CD4-positive, alpha-beta T cell treated with Interleukin-17A for 1 hour (primary cell): Measurements from ENCODE around the gene SVIL.
A peak's percentile ranks its signal among the peaks of the same experiment; 100 is the strongest.

Experiments used
- DNase-seq: peaks from one replicate; pipeline ENCODE4 v3.0.0-alpha.2; 2020

SVIL gene, protein sequence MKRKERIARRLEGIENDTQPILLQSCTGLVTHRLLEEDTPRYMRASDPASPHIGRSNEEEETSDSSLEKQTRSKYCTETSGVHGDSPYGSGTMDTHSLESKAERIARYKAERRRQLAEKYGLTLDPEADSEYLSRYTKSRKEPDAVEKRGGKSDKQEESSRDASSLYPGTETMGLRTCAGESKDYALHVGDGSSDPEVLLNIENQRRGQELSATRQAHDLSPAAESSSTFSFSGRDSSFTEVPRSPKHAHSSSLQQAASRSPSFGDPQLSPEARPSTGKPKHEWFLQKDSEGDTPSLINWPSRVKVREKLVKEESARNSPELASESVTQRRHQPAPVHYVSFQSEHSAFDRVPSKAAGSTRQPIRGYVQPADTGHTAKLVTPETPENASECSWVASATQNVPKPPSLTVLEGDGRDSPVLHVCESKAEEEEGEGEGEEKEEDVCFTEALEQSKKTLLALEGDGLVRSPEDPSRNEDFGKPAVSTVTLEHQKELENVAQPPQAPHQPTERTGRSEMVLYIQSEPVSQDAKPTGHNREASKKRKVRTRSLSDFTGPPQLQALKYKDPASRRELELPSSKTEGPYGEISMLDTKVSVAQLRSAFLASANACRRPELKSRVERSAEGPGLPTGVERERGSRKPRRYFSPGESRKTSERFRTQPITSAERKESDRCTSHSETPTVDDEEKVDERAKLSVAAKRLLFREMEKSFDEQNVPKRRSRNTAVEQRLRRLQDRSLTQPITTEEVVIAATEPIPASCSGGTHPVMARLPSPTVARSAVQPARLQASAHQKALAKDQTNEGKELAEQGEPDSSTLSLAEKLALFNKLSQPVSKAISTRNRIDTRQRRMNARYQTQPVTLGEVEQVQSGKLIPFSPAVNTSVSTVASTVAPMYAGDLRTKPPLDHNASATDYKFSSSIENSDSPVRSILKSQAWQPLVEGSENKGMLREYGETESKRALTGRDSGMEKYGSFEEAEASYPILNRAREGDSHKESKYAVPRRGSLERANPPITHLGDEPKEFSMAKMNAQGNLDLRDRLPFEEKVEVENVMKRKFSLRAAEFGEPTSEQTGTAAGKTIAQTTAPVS (N-terminal part only)

GRCh38 chr10:29634764-29635625 is at the start of gene SVIL:
SVIL (minus strand) TSS chr10:29634971; CDS start chr10:29555058, 79,913 bp downstream.
- DNase-seq, result no peak

DNA sequence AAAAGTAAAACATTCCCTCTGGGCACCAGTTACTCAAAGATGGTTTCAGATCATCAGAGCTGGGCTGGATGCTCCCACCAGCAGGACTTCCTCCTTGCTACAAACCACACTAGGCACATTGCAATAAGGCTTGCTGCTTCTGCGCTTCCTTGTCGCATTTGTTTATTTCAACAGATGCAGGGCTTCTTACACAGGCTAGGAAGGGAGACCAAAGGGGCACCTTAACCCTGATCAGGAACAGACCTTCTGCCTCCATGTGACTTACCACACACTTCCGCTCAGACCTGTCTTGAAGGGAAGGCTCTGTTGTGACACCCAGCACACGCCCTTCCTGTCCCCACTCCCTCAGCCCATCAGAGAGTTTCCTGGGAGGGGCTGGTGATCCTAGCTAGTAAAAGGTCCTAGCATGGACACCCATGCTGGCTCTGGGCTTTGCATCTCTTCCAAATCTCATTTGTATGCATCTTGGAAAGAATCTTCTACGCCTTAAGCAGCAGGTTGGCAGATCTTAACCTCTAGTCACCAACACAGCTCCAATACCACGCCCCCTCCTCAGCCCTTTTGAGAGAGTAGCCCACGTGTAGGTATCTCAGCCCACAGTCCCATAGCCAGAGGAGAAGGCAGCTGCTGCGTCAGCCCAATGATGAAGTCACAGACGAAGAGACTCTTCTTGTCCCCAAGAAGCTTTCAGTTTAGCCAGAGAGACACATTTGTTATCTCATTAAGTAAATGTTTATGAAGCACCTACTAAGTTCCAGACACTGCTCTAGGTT is 47.1 kb upstream of the SVIL start:
- DNase-seq, result peak; percentile 85

DNA sequence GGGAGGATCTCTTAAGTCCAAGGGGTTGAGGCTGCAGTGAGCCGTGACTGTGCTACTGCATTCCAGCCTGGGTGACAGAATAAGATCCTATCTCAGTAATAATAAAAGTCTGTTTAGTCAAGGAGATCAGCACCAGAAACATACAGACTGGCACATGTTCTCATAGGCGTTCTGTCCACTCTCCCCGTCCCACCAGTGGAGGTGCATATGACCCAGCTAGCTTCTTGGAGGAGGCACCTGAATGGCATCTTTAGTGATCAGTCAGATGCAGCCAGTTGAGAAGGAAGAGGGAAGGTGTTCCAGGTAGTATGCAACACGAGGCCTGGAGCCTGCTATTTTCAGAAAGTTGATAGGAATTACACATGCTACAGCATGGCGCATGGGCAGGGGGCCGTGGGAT is 45.3 kb upstream of the SVIL start:
- DNase-seq, result no peak

DNA sequence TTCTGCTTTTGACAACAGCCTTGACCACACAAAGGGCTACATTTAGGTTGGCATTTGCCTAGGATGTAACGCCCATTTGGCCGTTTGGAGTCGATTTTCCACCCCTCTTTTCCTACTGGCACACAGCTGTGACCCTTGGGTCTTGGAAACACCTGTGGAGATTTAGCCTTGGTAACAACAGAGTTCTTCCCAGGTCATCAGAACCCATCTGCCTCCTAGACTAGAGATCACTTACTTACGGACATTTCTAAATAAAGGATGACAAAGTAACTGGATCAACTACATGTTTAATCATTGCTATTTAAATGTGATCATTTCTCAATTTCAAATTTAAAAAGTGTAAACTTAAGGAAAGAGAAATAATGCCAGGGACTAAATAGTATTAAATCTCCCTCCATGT is 42.0 kb upstream of the SVIL start:
- no peak for DNase-seq

- no peak for DNase-seq
Observed at GRCh38 chr10:29675984-29676383, 41.2 kb upstream of the SVIL start.

GRCh38 chr10:29671968-29672367 is 37.2 kb upstream of the SVIL start:
- no peak for DNase-seq

GRCh38 chr10:29671228-29671780 is 36.5 kb upstream of the SVIL start:
- DNase-seq, result no peak

DNA sequence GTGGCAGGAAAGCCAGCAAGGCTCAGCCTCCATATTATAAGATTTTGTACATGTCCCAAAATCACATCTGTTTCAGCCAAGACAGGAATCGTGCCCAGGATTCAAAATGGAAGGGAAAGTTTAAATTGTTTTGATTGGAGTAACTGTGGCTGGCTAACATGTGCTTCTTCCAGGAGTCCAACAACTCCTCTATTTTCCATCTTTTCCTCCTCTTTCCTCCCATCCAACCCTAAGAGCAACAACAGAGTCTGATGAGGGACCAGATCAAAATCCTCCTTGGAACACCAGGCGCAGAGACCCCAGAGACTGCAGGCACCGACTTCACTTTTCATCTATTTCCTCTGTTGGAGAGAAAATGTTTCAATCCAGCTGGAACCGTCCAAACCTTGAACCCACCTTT is 36.0 kb upstream of the SVIL start:
- DNase-seq, result no peak

DNA sequence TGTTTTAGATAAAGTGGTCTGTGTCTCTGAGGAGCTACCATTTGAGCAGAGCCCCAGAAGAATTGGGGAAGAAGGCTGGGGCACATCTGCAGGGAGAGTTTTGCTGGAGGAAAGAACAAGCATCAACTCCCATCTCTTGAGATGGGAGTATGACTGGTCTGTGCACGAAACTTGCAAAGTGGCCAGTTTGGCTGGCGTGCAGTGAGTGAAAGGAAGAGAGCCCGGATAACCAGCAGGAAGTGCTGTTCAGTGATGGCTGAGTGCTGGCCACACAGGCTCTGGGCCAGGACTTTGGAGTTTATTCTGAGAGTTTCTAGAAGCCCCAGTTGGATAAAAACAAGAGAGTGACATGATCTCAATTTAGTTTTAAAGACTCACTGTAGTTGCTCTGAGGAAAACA is 34.4 kb upstream of the SVIL start:
- no peak for DNase-seq

DNA sequence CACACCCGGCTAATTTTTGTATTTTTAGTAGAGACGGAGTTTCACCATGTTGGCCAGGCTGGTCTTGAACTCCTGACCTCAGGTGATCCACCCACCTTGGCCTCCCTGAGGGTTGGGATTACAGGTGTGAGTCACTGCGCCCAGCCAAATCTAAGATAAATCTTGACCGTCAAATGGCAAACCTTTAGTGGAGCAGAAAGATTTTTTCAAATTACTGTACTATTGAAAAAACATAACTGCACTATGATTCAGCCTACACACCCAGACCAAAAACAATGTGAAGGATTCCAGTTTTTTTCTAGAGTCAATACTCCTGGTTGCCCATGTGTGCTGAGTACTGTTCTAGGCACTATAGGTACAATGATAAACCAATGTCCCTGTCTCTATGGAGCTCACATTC is 33.9 kb upstream of the SVIL start:
- no peak for DNase-seq

DNA sequence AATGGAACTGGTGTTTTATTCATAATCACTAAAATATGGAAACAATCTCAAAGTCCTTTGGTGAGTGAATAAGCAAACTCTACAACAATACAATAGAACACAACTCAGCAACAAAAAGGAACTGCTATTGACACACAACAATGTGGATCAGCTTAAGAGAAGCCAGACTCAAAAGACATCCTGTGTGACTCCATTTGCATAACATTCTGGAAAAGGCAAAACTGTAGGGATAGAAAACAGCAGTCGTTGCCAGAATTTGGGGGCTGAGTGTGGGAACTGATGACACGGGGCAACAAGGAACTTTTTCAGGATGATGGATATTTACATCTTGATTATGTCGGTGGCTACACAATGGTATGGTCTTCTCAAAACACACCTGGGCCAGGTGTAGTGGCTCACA is 32.4 kb upstream of the SVIL start:
- DNase-seq, result no peak

DNA sequence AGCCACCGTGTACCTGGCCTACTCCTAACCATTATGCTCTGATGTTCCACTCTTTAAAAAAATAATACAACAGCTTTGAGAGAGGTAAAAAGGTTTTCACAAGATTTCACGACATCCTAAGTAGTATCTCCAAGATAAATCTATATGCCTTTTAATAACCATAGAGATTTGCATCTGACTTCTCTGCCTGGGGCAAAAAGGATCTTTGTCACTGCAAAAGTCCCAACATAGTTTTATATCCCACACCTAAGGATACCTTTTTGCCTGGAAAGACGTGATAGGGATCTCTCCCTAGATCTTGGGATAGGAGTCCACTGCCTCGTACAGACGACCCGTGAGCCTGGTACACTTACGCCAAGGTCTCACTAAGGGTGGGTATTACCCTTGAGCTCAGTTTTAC is 31.4 kb upstream of the SVIL start:
- no peak for DNase-seq

DNA sequence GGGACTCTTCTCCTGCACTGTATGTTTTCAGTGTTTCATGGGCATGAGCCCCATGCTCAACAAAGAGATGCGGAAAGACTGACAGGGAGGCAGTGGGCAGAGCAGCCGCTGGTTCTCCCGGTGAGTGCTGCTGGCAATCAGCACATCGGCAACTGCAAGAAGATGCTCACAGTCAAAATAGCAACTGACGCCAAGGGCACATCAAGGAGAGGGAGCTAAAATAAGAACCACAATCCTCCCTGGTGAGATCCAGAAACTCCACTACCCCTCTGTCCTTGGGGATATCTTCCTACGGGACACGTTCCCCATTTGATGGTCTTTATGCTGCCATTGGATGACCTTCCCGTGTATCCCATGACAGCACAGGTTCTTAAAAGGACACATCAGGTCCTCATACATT is 28.9 kb upstream of the SVIL start:
- DNase-seq, result no peak

DNA sequence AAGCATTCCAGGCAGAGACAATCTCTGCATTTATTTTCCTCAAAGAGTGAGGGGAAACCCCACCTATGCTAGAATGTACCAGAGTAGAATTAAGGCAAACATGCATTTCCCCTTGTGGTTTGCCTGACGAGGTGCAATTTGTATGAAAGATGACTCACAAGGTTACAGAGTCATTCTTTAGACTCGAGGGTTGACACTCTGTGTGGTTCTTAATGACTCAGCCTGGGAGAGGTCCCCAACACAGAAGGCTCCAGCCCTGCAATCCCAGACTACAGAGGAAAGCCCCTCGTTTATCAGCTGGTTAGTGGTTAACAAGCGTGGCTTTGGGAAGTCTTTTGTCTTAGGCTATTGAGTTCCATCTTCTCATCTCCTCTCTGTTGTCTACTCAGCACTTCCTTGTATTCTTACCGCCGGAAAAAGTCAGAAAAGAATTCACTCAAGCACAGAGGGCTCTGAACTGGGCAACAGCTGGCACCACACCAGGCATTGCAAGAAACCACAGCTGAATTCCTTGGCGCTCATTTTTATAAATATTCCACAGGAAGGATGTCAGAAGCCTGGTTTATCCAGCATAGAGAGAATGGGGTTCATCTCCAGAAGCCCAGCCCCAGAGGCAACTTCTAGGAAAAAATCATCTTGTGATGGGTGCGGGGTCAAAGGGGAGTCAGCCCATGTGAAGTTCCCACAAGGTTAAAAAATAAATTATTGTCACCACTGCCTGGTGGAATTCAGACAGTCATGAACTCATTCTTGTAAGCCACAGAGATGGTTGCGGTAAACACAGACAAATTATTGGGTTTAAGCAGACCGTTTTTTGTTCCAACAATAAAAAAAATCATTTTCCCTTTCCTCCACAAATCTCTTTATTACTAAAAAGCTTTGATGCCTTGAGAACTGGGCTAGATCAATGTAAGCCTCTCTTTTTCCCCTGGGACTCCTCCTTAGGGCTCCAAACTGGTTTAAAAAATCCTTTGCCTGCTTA is 24.5 kb upstream of the SVIL start:
- peak; percentile 87 for DNase-seq

- DNase-seq, result peak; percentile 58
Observed at GRCh38 chr10:29657719-29658274, 23.0 kb upstream of the SVIL start.

- DNase-seq, result no peak
Observed at GRCh38 chr10:29656451-29656992, 21.8 kb upstream of the SVIL start.

GRCh38 chr10:29652192-29652591 is 17.4 kb upstream of the SVIL start:
- DNase-seq, result no peak

- DNase-seq, result no peak
Observed at GRCh38 chr10:29651767-29652166, 17.0 kb upstream of the SVIL start.

DNA sequence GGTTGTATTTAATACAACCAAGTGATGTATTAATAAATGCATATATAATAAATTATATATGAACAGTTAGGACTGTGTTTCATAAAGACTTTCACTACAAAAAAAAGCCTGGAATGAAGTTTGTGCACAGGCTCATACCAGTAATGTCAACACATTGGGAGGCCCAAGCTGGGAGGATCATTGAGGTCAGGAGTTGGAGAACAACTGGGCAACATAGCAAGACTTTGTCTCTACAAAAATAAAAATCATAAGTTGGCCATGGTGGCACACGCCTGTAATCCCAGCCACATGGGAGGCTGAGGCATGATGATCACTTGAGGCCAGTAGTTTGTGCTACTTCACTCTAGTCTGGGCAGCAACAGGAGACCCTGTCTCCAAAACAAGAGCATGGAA is 15.8 kb upstream of the SVIL start:
- DNase-seq, result no peak
